Medulla oblongata (tissue), 1 donor: Measurements from ENCODE around the gene SBNO2.
"Not testable (repeated sequence)": the region's sequence is repeated elsewhere in the genome, so short reads cannot be mapped to it uniquely, and the experiment has no call there.

Experiments used
- DNase-seq: peaks from one replicate; pipeline ENCODE4 v3.0.0-alpha.2; 2015; ENCODE audit errors: extremely low spot score

Gene SBNO2

DNA sequence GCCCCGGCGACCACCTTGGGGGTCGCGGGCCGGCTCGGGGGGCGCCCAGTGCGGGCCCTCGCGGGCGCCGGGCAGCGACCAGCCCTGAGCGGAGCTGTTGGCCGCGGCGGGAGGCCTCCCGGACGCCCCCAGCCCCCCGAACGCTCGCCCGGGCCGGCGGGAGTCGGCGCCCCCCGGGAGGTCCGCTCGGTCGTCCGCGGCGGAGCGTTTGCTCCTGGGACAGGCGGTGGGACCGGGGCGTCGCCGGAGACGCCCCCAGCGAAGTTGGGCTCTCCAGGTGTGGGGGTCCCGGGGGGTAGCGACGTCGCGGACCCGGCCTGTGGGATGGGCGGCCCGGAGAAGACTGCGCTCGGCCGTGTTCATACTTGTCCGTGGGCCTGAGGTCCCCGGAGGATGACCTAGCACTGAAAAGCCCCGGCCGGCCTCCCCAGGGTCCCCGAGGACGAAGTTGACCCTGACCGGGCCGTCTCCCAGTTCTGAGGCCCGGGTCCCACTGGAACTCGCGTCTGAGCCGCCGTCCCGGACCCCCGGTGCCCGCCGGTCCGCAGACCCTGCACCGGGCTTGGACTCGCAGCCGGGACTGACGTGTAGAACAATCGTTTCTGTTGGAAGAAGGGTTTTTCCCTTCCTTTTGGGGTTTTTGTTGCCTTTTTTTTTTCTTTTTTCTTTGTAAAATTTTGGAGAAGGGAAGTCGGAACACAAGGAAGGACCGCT, 32.2 kb upstream of the SBNO2 start:
- DNase-seq = no peak

DNA sequence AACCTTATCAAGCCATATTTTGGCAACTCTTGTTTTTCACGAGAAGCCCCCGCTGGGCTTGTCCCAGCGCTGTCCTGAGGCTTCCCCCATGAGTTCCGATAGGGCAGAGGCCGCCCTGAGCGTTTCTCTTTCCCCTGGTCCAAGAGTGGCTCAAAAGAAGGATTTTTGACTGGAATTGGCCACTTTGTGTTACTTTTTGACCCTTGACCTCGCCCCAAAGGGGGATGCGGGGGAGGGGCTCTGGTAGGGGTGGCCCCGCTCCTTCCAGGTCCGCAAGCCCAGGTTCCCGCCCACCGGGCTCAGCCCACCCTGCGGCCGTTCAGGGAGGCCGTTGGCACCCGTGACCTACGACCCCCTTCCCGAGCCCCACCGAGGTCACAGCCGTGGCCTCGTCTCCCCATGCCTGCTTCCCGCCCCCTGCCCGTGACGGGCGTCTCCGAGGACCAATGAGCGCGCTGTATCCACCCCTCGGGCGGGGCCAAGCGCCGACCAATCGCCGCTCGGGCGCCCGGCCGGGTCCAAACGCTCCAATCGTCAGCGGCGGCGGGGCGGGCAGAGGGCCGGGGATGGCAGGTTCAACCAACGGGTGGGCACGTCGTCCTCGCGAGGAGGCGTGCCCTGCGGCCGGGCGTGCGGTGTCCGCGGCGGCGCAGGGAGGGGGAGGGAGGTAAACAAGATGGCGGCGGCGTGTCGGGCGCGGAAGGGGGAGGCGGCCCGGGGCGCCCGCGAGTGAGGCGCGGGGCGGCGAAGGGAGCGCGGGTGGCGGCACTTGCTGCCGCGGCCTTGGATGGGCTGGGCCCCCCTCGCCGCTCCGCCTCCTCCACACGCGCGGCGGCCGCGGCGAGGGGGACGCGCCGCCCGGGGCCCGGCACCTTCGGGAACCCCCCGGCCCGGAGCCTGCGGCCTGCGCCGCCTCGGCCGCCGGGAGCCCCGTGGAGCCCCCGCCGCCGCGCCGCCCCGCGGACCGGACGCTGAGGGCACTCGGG, 31.3 kb upstream of the SBNO2 start, which contains the start of gene STK11:
STK11 (plus strand) TSS at position 665 of the 986 bp plus-strand sequence. CDS start 1,136 bp downstream, outside the sequence.
- DNase-seq = peak; percentile 98

- not testable (repeated sequence) for DNase-seq
Observed at GRCh38 chr19:1200614-1201013, 26.5 kb upstream of the SBNO2 start.

GRCh38 chr19:1199531-1199930, 25.5 kb upstream of the SBNO2 start:
- DNase-seq = no peak

GRCh38 chr19:1189419-1189818, 15.4 kb upstream of the SBNO2 start:
- DNase-seq = no peak

GRCh38 chr19:1183543-1184172, 9.6 kb upstream of the SBNO2 start:
- no peak for DNase-seq

DNA sequence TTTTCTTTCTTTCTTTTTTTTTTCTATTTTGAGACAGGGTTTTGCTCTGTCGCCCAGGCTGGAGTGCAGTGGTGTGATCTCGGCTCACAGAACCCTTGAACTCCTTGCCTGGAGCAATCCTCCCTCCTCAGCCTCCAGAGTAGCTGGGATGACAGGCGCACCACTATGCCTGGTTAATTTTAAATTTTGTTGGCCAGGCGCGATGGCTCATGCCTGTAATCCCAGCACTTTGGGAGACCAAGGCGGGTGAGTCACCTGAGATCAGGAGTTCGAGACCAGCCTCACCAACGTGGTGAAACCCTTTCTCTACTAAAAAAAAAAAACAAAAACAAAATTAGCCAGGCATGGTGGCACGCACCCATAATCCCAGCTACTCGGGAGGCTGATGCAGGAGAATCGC, 8.7 kb upstream of the SBNO2 start:
- no peak for DNase-seq

- no peak for DNase-seq
Observed at GRCh38 chr19:1182068-1182467, 8.0 kb upstream of the SBNO2 start.

DNA sequence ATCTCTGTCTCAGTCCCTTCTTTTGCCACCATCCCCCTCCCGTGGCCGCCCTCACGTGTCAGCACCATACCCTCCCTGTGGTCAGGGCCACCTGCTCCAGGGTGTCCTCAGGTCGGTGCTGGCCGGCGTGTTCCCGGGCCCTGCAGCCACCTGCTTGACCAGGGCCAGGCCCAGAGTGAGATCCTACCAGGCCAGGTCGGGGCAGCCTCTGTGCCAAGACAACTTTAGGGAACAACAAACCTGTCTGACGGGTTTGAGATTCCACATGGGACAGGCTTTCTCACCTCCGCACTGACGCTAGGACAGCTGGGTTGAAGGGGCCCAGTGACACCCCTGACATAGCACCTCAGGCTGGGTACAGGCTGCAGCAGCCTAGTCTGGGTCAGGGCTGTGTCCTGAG, 7.5 kb upstream of the SBNO2 start:
- DNase-seq = no peak

- no peak for DNase-seq
Observed at GRCh38 chr19:1177322-1178114, 3.5 kb upstream of the SBNO2 start.

DNA sequence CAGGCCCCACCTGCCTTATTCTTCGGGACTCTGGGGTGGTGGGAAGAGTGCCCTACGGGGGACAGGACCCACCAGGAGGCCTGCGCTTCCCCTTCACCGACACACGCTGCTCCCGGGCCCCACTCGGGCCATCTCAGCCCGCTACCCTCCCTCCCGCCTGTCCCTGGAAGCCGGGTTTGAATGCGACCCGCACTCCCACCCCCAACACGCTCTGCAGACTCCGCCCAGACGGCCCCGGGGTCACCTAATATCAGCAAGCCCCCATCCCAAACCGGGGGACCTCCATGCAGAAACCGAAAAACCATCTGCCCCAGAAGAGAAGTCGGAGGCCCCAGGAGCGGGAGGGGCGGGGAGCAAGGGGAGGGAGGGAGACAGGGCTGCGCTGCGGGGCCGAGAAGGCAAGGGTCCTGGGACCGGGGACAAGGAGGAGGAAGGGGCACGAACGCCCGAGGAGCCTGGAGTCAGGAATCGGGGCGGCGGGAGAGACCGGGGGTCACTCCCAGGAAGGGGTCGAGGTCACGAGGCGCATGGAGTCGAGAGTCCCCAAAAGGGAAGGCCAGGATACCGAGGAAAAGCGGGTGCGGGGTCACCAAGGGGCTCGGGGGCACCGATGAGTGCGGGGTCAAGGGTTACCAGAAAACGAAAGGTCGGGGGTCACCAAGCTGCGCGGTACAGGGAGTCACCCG, 766 bp downstream of the SBNO2 start:
- DNase-seq = no peak

DNA sequence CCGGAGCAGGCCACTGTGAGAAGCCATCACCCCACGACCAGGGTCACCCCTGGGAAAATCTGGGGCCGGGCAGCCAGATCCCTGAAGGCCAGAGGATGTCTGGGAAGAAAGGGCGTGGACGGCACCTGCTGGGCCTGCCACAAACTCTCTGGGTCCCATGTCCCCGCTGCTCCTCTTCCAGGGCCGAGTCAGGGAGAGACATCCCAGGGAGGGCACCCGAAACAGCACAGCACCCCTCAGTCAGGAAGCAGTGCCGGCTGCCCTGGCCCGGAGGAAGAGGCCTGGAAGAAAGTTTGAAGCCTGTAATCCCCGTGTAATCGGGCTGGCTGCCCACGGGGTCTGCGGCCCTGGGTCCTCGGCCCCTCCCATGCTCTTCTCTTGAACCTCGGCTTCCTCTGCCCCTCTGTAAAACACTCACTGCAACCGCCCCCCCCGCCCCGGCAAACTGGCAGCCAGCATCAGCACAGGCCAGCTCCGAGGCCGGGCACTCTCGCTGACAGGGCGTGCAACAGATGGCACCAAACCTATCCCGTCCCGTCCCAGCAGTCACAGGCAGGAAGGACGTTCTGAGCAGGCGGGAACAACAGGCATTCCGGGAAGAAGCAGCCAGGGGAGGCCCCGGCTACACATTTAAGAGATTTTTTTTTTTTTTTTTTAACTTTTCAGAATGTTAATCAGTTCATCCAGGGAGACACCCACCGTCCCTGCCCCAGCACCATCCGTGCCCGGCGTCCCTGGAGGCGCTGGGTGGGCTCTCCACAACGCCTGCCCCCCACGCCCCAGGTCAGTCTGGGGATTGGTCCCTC, 1.5 kb downstream of the SBNO2 start:
- peak; percentile 51 for DNase-seq

GRCh38 chr19:1171755-1172352, 2.2 kb downstream of the SBNO2 start:
- DNase-seq = no peak

DNA sequence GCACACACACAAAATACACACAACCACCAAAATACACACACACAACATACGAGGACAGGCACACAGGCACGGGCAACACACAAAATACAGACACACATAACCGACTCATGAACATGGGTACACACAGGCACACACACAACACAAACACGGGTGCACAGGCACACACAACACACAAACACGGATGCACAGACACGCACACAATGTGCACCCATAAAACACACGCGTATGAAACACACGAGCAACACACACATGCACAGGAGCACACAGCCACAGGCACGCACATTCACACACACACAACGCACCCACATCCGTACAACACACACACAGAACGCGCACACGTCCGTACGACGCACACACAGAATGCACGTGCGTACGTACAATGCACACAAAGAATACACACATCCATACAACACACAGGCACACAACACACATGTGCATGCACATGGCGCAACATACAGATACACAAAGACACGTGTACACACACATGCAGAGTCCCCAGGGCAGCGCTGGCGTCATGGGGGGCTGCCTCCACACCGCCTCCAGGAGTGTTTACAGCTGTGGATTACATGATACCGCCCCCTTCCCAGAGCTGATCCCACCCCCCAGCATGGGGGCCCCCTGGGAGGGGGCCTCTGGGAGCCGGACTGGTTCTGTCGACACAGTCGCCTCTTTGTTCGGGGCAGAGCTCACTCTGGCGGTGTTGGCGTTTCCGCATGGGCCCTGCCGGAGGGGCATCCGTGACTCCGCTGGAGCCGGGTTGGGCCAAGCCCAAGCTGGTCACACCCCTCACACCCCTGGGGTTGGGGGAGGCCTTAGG, 2.9 kb downstream of the SBNO2 start:
- DNase-seq = peak; percentile 58

GRCh38 chr19:1169921-1170885, 3.9 kb downstream of the SBNO2 start:
- no peak for DNase-seq

- no peak for DNase-seq
Observed at GRCh38 chr19:1169411-1169791, 4.7 kb downstream of the SBNO2 start.

- DNase-seq = peak; percentile 60
Observed at GRCh38 chr19:1168572-1169410, 5.3 kb downstream of the SBNO2 start.
